Activated CD4-positive, alpha-beta T cell treated with anti-CD3 and anti-CD28 coated beads, Interleukin-2, amount 50 U/mL, for 16 hours (primary cell): ENCODE measurements around the gene TF.
A peak's percentile ranks its signal among the peaks of the same experiment; 100 is the strongest.

ENCODE experiments used
- DNase-seq: peaks from one replicate; pipeline ENCODE4 v3.0.0-alpha.2; 2020

The TF gene

GRCh38 chr3:133747907-133748639 lies 1.9 kb downstream of the TF start:
- no peak for DNase-seq

- no peak for DNase-seq
Observed at GRCh38 chr3:133749427-133750258, 3.5 kb downstream of the TF start.

- no peak for DNase-seq
Observed at GRCh38 chr3:133750259-133750656, 4.1 kb downstream of the TF start.

GRCh38 chr3:133753107-133753778 lies 7.0 kb downstream of the TF start:
- DNase-seq: no peak

- DNase-seq: no peak
Observed at GRCh38 chr3:133753779-133754164, 7.6 kb downstream of the TF start.

- no peak for DNase-seq
Observed at GRCh38 chr3:133754455-133754854, 8.3 kb downstream of the TF start.

- DNase-seq: no peak
Observed at GRCh38 chr3:133754973-133755828, 9.0 kb downstream of the TF start.

GRCh38 chr3:133756716-133757694 lies 10.8 kb downstream of the TF start:
- DNase-seq: no peak

GRCh38 chr3:133757701-133758567 lies 11.7 kb downstream of the TF start:
- DNase-seq: peak; percentile 5

GRCh38 chr3:133758568-133758928 lies 12.4 kb downstream of the TF start:
- DNase-seq: no peak

GRCh38 chr3:133758964-133759739 lies 13.0 kb downstream of the TF start:
- no peak for DNase-seq

GRCh38 chr3:133759740-133760305 lies 13.6 kb downstream of the TF start:
- DNase-seq: no peak

GRCh38 chr3:133760916-133761315 lies 14.7 kb downstream of the TF start:
- no peak for DNase-seq

GRCh38 chr3:133761605-133762484 lies 15.7 kb downstream of the TF start:
- DNase-seq: no peak

GRCh38 chr3:133762539-133762938 lies 16.3 kb downstream of the TF start:
- no peak for DNase-seq

GRCh38 chr3:133763797-133764683 lies 17.8 kb downstream of the TF start:
- DNase-seq: no peak

GRCh38 chr3:133765256-133765655 lies 19.1 kb downstream of the TF start:
- DNase-seq: no peak
